ENCODE data around the gene TTC39B. TPM values are rescaled to one million over a fixed set of nuclear protein-coding genes. Genes with fewer than 3 reads are reported as not detected.
"Not testable (repeated sequence)": the region's sequence is repeated elsewhere in the genome, so short reads cannot be mapped to it uniquely, and the experiment has no call there.

TTC39B gene
- total RNA-seq, 1 experiment from 2014 or later: 2.4 TPM

DNA sequence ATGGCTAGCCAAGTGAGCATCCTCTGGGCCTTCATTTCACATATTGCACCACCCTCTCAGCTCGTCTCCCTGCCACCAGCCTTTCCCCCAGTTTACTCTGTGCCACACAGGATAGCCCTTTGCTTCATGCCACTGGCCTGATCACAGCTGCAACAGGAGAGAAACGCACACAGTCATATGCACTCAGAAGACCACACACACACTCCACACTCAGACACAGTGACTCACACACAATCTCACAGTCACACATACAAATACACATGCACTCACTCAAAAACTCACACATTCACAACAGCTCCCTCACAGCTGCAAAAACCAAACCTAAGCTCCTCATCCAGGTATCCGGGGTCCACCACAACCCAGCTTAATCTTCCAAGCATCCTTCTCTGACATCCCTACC is 38.7 kb downstream of the TTC39B start:
- DNase-seq (ENCODE audit: low read depth): peak; percentile 2

DNA sequence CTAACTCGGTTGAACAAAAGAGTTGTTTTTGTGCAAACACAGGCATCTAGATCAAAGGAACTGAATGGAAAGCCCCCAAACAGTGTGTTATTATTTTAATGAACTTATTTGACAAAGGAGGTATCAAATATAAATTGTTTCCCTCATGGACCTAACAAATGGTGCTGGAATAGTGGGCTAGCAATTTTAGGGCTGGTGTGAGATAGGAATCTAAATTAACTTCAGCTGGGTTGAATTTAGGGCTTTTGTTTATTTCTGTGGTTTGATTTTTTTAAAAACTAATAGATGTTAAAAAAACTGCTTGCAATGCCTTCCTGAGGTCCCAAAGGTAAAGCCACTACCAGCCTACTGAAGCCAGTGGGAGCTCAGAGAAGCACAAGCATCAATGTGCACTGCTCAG is 42.1 kb downstream of the TTC39B start:
- no peak for DNase-seq (ENCODE audit: low read depth)

DNA sequence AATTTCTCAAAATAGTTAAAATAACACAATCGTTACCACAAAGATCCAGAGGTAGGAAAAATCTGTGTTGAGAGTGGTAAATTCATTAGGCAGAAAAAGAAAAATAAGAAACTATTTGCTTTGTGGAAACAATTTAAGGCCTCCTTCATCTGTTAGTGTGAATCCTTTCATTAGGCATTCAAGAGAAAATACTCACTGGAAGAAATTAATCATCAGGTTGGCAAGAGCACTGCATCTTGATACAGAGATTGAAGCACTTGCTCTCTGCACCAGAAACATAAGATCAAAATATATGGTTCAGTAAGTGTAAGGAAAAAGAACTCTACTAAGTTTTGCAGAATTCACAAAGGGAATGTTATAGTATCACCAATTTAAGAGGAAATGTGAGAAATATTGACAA is 44.4 kb downstream of the TTC39B start:
- no peak for DNase-seq (ENCODE audit: low read depth)

DNA sequence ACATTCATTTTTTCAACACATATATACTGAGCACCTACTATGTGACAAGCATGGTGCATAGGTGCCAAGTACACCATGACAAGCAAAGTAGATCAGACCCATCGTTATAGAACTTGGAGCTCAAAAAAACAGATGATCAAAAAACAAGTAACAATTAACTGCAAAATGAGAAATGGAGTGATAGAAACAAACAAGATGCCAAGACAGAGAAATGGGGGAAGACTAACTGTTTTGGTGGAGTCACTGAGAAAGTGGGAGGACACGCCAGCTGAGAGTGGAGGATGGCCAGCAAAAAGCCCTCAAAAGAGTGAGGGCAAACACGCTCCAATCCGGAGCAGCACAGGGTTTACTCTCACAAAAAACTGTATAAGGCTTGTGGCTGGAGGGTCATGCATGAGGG is 50.6 kb downstream of the TTC39B start:
- DNase-seq (ENCODE audit: low read depth): no peak

DNA sequence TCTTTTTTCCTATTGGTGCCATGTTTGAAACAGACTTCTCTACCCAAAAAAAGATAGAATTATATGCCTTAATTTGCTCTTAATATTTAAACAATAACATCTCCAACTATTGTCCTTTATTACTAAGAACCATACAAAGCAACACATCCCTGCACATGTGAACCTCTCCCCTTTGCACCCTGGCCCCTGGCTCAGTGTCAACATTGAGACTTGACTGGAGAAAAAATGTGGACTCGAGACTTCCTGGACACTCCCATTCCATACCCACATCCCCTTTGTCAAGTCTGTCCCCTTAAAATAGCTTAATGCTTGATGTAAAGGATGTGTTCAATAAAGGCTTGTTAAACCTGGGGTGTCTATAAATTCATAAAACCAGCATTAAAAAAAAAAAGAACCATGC is 53.2 kb downstream of the TTC39B start:
- no peak for DNase-seq (ENCODE audit: low read depth)

DNA sequence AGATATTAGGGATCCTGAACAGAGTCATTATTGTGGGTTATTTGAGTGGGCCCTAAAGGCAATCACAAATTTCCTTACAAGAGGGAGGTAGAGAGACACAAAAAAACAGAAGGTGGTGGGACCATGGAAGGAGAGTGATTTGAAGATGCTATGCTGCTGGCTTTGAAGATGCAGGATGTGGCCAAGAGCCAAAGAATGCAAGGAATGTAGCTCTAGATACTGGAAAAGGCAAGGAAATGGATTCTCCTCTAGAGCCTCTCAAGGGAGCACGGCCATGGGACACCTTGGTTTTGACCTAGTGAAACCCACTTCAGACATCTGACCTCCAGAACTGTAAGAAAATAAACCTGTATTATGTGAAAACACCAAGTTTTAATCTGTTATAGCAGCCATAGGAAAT is 53.8 kb downstream of the TTC39B start:
- peak; percentile 23 for DNase-seq (ENCODE audit: low read depth)

DNA sequence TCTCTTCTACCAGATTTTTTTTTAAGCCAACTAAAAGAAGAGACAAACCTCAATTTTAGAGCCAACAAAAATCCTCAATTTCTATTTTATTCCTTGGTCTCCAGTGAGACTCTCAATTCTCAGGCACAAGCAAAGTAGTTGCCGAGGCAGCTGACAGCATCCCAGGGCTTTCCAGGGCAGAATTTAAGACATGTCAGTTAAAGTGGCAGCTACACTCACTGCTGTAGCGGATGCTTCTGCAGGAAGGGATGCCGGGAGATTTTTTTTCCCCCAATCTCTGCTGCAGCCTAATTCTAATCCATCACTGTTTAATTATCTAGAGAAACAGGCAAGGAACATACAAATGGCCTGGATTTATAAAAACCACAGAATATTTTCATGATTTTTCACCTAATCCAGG is 57.0 kb downstream of the TTC39B start:
- no peak for DNase-seq (ENCODE audit: low read depth)

DNA sequence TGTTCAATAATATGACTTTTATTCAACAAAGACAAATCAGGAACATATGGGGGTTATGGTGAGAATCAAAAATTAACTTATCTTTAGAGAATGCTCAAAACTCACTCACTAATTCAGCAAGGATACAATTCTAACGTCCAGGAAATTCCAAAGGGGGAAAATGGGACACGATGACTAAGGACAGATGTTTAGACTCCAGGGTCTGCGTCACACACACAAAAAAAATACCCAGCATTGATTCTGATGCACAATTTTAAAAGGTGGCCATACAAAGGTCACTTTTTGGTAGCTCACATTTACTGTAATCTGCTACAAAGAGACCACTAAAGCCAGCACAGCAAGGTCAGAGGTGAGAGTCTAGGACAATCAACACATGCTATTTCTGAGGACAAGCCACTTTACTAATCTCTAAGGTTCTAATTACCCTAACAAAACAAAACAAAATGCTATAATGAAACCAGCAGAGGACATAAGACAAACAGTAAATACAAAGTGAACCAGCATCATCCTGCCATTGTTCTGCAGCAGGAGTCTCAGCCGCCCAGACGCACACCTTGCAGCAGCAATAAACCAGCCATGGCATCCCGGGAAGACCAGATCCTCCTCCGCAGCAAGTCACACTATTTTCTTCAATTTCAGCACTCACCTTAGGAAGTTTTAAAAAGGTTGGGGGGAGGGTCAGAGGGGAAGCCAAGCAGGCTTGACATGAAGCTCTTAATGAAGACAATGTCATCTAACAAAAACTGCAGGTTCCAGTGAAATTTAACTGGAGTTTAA is 57.8 kb downstream of the TTC39B start:
- peak; percentile 26 for DNase-seq (ENCODE audit: low read depth)

DNA sequence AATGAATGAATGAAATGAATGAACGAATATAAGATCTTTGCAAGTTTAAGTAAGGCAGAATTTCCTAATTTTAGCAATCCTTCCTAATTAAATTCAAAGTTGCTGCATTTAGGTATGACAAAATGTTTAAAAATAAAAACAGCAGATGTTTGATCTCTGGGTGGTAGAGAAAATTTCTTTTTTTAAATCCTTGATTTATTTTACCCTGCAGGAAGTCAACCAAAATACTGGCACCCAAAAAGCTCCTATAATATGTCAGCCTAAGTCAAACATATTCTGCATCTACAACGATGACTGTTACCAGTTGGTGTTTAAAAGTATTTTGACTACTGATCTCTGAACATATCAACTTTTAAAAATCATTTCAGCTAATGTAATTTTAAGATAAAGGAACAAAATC is 58.4 kb downstream of the TTC39B start:
- no peak for DNase-seq (ENCODE audit: low read depth)

DNA sequence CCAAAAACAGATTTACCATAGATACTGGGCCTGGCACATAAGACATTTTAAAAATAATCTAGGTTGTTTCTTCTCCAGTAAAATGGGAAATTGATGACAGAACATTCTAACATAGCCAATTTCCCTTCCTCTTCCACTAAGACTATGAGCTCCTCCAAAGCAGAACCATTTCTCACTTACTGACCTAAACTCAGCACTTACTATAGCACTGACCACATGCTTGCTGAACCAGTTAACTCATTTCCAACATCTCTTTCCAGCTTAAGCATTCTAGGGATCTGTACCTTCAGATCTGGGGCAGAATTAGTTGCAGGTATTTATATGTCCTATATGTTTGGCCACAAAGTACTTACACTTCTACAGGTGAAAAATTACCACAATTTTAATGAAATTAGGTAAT is 58.9 kb downstream of the TTC39B start:
- no peak for DNase-seq (ENCODE audit: low read depth)

DNA sequence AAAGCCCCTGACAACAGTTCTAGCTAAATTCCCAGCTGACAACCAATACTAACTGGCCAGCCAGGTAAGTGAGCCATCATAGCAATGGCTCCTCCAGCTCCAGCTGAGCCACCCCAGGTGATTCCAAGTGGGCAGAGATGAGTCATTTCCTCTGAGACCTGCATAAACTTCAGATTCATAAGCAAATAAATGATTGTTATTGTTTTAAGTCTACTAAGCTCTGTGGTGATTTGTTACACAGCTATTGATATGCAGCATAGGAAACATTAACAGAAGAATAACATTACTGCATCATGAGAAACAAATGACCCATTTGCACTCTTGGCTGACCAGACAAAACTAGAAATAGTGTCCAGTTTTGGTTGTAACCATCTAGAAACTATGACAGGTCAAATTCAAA is 60.3 kb downstream of the TTC39B start:
- DNase-seq (ENCODE audit: low read depth): no peak

DNA sequence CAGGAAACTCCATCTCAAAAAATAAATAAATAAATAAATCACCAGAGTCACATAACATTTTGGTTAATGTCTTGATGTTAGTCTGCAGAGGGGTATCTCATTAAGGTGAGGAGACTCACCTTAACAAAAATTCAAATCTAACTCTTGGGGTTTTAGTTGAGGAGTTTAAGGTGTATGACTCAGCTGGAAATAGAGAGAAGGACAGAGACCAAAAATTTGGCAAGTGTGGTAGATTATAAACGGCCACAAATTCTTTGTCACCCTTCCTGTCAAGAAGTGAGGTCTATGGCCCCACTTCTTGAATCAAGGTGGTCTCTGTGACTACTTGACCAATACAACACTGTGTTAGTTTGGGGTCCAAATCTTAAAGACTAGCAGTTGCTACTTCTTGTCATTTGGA is 60.8 kb downstream of the TTC39B start:
- DNase-seq (ENCODE audit: low read depth): no peak

DNA sequence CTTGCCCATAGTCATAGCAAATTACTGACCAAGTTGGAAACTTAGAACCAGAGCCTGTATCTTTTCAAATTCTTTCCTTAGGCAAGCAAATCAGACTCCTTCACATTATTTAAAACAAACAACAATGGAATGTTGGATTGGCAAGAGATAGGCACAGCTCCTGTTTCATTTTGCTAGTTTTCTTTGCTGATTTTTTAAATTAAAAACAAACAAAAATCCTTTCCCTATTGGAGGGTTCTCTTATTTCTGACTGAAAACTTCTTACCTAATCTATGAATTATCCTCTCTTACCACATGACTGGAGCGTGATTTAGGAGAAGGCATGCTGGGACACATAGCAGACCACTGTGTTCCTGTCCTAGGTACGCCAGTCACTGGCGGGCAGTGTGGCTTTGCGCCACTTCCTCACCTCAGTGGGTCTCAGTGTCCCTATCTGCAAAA is 63.0 kb downstream of the TTC39B start:
- DNase-seq (ENCODE audit: low read depth): no peak

DNA sequence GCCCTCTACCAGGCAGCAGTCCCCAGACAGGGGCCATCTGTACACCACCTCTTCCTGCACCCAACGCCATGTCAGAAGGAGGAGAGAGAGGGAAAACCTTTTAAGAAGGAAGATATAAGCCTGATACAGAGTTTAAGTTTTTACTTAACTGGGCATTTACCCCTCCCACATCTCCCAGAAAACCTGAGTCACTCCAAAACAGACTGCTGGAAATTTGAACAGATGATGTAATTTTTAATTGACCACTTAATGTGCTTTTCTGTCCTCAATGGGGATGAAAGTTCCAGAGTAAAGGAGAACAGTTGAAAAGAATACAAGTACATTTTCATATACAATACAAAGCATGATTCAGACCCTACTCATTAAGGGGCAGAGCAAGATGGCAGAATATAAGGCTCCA is 63.9 kb downstream of the TTC39B start:
- DNase-seq (ENCODE audit: low read depth): no peak

DNA sequence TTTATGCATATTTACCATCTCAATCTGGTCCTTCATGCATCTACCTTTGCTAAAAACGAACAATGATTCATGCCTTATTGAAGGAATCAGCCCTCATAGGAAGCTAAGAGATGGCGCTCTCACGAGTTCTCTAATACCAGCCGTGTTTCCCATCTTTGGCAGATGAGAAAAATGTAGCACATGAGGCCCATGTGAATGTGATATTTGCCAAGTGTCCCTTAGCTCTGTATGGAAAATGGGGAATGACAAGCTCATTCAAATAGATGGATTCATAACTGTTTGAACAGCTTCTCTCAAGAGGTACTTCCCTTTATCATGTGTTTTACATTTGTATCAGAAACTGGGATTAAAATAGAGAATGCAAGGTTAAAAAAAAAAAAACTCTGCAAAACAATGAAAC is 66.1 kb downstream of the TTC39B start:
- no peak for DNase-seq (ENCODE audit: low read depth)

DNA sequence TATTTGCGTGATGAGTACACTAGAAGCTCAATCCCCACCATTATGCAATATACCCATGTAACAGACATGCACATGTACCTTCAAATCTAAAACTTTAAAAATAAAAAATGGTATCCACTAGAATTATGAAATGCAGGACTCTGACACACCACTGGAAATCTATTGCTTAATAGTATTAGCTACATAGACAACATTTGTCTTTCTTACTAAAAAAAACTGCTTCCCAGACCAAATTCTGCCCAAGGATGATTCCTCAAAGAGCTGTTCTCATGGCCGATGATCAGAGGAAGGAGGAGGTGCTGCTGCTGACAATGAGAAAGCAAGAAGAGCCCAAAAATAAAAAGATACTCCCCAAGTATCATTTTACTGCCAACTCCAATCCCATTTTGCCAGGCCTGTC is 67.2 kb downstream of the TTC39B start:
- DNase-seq (ENCODE audit: low read depth): no peak

DNA sequence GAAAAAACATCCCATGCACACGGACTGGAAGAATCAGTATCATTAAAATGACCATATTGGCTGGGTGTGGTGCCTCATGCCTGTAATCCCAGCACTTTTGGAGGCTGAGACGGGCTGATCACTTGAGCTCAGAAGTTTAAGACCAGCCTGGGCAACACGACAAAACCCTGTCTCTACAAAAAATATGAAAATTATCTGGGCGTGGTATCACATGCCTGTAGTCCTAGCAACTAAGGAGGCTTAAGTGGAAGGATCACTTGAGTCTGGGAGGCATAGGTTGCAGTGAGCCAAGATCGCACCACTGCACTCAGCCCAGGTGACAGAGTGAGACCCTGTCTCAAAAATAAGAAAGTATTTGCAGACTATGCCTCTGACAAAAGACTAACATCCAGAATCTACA is 68.4 kb downstream of the TTC39B start:
- no peak for DNase-seq (ENCODE audit: low read depth)

DNA sequence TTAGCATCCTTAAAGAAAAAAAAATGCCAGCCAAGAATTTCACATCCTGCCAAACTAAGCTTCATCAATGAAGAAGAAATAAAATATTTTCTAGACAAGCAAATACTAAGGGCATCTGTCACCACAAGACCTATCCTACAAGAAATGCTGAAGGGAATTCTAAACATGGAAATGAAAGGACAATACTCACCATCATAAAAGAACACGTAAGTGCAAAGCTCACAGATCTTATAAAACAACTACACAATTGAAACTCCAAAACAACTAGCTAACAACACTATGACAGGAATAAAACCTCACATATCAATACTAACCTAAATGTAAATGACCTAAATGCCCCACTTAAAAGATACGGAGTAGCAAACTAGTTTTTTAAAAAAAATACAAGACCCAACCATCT is 71.4 kb downstream of the TTC39B start:
- DNase-seq (ENCODE audit: low read depth): no peak

DNA sequence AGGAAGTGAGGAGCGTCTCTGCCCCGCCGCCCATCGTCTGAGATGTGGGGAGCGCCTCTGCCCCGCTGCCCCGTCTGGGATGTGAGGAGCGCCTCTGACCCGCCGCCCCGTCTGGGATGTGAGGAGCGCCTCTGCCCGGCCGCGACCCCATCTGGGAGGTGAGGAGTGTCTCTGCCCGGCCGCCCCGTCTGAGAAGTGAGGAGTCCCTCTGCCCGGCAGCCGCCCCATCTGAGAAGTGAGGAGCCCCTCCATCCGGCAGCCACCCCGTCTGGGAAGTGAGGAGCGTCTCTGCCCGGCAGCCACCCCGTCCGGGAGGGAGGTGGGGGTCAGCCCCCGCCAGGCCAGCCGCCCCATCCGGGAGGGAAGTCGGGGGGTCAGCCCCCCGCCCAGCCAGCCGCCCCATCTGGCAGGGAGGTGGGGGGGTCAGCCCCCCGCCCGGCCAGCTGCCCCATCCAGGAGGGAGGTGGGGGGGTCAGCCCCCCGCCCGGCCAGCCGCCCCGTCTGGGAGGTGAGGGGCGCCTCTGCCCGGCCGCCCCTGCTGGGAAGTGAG is 73.0 kb downstream of the TTC39B start:
- not testable (repeated sequence) for DNase-seq (ENCODE audit: low read depth)

DNA sequence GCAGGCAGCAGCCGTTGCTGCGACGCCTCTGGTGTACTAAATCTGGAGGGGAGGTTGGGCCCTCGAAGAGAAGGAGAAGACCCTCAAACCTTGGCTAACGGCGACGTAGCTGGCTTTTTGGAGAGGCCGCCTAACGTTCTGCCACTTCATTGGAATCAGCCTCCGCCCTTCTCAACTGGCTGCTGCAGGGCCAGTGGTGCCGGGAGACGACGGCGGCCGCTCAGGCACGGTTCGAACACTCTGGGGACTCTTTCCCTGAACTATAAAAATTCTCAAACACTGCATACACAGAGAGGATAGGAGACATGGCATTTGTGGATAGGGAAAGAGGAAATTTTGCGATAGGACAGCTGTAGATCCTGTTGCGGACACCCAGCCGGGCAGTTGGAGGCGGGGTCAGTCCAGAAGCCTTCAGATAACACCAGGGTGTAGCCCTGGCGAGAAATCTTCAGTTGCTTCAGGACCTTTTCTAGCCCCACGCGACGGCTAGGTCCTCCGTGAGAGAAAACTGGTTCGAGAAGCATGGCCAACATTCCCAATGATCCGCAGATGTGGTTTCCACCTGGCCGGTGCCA is 74.2 kb downstream of the TTC39B start:
- DNase-seq (ENCODE audit: low read depth): peak; percentile 46

DNA sequence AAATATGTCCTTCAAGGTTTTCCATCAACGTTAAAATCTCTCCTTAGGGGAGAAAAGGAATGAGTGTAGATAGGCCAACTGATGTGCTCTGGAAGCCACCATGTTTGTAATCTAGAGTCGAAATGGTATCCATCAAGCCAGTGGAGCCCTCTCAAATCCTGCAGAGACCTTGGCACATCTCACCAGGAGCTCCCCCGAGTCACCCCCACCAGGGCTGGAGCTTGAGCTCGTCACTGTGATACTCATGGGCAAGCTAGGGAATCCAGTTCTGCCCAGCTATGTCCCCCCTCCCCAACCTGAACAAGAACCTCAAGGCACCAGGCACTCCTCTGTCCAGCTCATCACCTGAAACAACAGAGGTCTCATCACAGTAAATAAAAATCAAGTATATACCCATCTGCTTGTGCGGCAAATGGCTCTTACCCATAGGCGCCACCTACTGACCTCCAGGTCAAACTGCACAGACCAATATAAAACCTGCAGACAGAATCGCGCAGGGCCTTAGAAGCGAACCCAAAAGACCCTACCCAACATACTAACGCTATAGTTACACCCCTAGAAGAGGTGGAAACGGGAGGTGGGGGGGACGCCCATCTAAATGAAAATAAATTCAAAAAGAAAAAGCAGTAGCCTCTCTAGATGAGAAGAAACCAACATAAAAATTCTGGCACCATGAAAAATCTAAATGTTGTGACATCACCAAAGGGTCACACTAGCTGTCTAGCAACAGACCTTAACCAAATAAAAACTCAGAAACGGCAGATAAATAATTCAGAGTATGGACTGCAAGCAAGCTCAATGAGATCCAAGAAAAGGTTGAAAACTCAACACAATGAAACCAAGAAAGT is 75.0 kb downstream of the TTC39B start:
- DNase-seq (ENCODE audit: low read depth): peak; percentile 20

DNA sequence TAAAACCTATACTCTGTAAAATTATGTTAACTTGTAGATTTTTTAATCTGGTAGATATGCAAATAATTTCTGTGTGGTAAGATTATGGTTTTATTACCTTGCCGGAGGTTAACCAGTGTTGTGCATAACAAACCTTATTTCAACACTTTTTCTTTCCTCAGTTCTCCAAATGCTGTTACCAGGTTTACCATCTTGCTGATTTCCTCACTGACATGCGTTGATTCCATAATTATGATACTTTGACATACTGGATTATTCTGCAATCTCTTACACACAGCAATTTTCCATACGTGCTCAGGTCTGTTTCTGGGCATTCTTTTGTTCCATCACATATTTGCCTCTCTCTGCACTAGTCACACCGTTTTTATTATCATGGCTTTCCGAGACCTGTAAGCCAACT is 77.6 kb downstream of the TTC39B start:
- DNase-seq (ENCODE audit: low read depth): no peak

DNA sequence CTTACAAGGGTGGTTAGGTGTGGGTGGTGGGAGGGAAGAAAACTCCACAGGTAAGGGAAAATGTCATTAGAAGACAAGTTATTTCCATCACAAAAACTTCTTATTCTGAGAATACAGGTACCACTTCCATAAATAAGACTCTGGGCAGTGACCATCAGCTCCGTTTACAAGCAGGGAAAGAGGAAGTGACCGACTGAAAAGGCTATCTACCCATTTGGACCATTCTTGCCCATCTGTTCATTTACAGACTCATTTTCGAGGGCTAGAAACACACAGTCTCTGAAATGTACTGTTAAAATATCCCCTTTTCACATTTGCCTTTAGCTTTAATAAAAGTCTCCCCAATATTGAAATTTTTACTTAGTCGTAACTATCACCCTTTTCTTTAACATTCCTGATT is 79.5 kb downstream of the TTC39B start:
- no peak for DNase-seq (ENCODE audit: low read depth)
